GM04503 (cell line): Measurements from ENCODE around the gene PPFIBP2.
A peak's percentile ranks its signal among the peaks of the same experiment; 100 is the strongest.
"Not testable (repeated sequence)": the region's sequence is repeated elsewhere in the genome, so short reads cannot be mapped to it uniquely, and the experiment has no call there.

Experiments
- DNase-seq: peaks from one replicate; pipeline ENCODE4 v3.0.0-alpha.2; 2012; ENCODE audit warnings: low read depth

Gene PPFIBP2

GRCh38 chr11:7637447-7638157 is 123.8 kb downstream of the PPFIBP2 start:
- DNase-seq = peak; percentile 67

GRCh38 chr11:7638710-7639642 is 125.2 kb downstream of the PPFIBP2 start:
- no peak for DNase-seq

GRCh38 chr11:7639643-7640025 is 125.8 kb downstream of the PPFIBP2 start:
- DNase-seq = no peak

- DNase-seq = no peak
These were observed 127.0 kb downstream of the PPFIBP2 start for GRCh38 chr11:7640816-7641215.

DNA sequence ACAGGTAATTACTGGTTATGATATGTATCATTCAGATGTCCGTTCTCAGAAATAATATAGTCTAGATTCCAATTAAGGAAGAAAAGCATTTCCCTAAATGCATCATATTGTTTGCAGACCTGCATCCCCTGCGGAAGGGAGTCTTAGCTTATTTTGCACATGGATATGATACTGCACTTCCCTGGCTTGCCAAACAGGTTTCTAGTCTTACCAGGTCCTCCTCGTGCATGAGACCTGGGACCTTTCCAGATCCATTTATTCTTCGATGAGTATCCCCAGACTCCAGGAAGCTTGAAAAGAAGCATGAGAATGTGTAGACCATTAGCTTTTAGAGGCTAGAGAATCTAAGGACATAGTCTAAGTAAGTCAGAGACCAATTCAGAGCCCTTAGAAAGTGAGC is 128.9 kb downstream of the PPFIBP2 start:
- no peak for DNase-seq

- DNase-seq = no peak
These were observed 129.5 kb downstream of the PPFIBP2 start for GRCh38 chr11:7643314-7643713.

- DNase-seq = no peak
These were observed 131.4 kb downstream of the PPFIBP2 start for GRCh38 chr11:7645206-7645605.

GRCh38 chr11:7646866-7647265 is 133.1 kb downstream of the PPFIBP2 start:
- DNase-seq = no peak

DNA sequence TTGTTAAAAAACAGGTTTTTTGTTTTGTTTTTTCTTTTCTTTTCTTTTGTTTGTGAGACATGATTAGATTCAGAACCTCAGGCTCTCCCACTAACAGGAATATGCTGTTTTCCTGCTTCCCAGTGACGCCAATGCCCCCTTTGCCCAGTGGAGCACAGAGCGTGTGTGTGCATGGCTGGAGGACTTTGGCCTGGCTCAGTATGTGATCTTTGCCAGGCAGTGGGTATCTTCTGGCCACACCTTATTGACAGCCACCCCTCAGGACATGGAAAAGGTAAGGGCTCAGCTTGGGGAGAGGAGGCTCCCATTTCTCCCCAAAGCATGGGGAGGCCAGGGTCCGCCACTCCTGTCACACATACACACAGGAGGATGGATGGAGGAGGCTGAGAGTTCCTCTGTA is 134.5 kb downstream of the PPFIBP2 start:
- DNase-seq = no peak

DNA sequence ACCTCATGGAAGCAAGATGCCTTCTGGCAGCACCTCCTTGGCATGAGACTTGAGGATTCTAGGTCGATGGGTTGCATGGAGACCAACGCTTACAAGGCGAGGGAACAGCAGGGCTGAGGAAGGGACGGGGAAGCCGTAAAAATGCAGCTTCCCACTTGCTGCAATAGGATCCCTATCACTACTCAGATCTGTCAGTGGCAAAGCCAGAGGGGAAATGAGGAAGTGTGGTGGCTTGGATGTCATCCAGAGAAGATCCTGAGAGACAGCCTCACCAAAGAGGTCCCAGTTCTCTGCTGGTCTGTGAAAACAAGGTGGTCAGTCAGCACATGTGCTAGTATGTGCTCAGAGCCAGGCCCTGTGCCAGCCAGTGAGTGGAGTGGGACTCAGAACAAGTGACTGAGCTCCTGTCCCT is 137.3 kb downstream of the PPFIBP2 start:
- DNase-seq = no peak

DNA sequence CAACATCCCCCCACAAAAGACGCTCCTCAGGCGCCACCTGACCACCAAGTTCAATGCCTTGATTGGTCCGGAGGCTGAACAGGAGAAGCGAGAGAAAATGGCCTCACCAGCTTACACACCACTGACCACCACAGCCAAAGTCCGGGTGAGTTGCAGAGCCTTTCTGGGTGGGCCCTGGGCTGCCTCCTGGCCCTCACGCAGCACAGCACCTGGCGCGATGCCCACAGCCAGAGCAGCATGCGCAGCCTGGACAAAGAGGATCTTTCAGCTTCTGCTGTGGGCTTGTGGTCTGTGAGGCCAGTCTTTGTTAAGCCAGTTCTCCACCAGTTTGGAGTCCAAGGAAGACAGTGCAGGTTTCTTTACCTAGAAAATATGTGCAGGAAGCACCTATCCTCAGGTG is 137.9 kb downstream of the PPFIBP2 start:
- no peak for DNase-seq

- DNase-seq = no peak
These were observed 140.5 kb downstream of the PPFIBP2 start for GRCh38 chr11:7654195-7654705.

DNA sequence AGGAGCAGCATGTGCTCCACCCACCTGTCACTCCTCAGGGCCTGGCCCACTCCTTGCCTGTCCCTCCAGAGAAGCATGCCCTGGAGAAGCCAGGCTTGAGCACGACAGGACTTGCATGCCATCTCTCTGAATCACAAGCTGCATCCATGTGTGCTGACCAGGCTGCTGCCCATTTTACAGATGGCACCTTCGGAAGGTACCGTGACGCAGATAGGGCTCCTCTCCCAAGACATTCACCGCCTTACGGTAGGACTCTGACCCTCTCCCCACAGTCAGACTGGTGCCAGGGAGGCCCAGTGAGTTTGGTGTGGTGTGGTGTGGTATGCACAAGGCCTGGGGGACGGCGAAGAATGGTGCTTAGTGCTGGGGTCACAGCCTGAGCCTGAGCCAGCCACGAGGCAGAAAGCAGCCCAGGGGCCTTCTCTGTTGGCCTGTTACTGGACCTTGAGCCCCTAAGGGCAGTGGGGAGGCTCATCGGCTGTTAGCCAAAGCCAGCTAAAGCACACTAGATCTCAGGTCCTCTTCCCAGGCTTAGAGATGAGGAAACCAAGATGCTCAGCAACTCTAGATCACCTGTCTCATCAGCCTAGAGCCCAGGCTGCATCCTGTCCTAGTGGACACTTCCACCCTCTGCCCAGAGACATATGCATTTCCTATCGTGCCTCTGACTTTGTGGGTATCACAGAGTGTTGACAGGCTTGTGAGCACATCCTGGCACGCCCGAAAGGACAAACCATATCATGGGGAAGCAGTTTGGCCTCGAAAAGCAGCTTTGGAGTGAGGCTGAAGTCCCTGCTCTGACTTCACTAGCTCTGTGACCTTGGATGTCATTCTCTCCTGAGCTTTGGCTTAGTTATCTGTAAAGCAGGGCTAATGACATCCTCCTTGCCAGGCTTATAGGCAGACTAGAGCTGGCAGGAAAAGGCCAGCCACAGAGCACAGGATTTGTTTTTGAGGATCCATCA is 141.7 kb downstream of the PPFIBP2 start:
- DNase-seq = no peak

GRCh38 chr11:7656704-7657103 is 142.9 kb downstream of the PPFIBP2 start:
- no peak for DNase-seq

DNA sequence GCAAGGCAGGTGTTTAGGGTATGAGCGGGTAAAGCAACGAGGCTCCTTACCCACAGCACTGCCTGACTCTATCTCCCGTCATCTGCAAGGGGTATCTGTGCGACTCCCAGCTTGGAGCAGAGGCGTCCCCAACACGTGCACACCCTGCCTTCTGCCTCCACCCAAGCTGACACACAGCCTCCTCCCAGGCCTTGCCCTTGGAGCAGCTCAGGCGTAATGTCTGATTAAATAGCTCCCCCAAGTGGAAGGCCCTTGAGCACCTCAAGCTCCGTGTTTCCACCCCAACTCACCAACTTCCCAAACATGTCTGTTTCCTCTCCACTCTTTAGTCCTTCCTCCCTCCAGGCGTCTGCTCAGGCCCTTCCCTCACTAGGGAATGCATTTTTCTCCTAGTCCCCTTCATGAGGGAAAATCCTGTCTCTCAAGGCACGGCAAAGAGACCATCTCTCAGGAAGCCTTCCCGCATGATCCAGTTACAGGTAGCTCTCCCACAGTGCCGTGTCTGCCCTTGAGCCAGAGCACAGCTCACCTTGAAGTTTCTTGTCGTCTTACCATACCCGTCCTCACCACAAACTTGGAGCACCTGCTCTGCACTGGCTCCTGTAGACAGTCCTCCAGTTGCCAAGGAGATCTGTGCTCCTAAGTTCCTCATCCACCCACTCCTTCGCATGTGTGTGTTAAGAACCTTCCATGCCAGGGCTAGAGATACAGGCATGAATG is 143.7 kb downstream of the PPFIBP2 start:
- DNase-seq = no peak

- not testable (repeated sequence) for DNase-seq
These were observed 149.7 kb downstream of the PPFIBP2 start for GRCh38 chr11:7663531-7663930.

GRCh38 chr11:7664867-7665266 is 151.1 kb downstream of the PPFIBP2 start:
- no peak for DNase-seq

GRCh38 chr11:7665473-7666291 is 151.9 kb downstream of the PPFIBP2 start:
- DNase-seq = no peak

- no peak for DNase-seq
These were observed 152.6 kb downstream of the PPFIBP2 start for GRCh38 chr11:7666292-7666866.

DNA sequence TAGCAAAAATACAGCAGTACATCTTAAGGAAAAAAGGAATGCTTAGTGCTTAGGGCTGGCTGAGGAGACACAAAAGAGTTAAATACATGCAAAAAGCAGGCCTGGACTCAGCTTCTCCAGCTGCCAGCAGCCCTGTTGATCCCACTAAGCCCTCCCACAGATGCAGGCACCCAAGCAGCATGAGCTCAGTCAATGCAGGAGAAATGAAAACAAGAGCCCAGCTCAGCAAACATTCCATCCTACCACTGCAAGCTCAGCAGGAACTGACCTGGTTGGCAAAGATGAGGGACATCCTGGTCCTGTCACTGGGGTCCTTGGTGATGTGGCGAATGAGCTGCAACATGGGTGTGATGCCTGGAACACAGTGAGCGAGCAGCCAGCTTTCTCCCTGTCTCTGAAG is 153.7 kb downstream of the PPFIBP2 start:
- DNase-seq = no peak
